ENCODE measurements around the gene ZNRF3. TPM values are rescaled to one million over a fixed set of nuclear protein-coding genes. Genes with fewer than 3 reads are reported as not detected.
A peak's percentile ranks its signal among the peaks of the same experiment; 100 is the strongest.

Gene ZNRF3
- total RNA-seq, 1 donor from 2014 or later, result 6.7 TPM

DNA sequence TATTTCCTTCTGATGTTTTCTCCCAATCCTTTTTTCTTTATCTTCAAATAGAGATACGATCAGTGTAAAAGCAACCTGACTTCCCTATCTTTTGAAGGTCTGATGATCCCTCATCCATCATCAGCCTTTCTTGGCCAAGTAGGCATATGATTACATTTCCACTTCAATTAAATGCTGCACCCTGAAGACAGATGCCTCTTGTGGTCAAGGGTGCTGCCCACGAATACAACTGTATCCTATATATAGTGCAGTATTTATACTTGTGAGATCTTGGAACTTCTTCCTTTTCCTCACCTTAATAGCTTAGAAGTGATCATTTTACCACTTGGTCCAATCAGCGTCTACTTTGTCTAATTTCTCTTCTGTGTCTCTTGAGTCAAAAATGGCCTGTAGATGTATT is 9.3 kb upstream of the ZNRF3 start:
- H3K4me3 Mint-ChIP-seq (ENCODE audit: unreplicated experiment), result no peak overlapping the region
- H3K36me3 Mint-ChIP-seq (ENCODE audit: low read depth), result no peaks in the 10 kb centered on the region
- no peaks in the 10 kb centered on the region for H3K27me3 Mint-ChIP-seq (ENCODE audit: low read depth)
- DNase-seq (ENCODE audit: low spot score), result no peak
- H3K27ac Mint-ChIP-seq (ENCODE audit: unreplicated experiment), result no peak overlapping the region
- no peaks in the 10 kb centered on the region for H3K9me3 Mint-ChIP-seq (ENCODE audit: low read depth)
- TF ChIP-seq, protein P1, sequence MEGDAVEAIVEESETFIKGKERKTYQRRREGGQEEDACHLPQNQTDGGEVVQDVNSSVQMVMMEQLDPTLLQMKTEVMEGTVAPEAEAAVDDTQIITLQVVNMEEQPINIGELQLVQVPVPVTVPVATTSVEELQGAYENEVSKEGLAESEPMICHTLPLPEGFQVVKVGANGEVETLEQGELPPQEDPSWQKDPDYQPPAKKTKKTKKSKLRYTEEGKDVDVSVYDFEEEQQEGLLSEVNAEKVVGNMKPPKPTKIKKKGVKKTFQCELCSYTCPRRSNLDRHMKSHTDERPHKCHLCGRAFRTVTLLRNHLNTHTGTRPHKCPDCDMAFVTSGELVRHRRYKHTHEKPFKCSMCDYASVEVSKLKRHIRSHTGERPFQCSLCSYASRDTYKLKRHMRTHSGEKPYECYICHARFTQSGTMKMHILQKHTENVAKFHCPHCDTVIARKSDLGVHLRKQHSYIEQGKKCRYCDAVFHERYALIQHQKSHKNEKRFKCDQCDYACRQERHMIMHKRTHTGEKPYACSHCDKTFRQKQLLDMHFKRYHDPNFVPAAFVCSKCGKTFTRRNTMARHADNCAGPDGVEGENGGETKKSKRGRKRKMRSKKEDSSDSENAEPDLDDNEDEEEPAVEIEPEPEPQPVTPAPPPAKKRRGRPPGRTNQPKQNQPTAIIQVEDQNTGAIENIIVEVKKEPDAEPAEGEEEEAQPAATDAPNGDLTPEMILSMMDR (IDR thresholded peaks at IDR 0.05), result no peak
- H3K4me1 Mint-ChIP-seq (ENCODE audit: low read depth), result peaks cover 5% of the 10 kb centered on the region

DNA sequence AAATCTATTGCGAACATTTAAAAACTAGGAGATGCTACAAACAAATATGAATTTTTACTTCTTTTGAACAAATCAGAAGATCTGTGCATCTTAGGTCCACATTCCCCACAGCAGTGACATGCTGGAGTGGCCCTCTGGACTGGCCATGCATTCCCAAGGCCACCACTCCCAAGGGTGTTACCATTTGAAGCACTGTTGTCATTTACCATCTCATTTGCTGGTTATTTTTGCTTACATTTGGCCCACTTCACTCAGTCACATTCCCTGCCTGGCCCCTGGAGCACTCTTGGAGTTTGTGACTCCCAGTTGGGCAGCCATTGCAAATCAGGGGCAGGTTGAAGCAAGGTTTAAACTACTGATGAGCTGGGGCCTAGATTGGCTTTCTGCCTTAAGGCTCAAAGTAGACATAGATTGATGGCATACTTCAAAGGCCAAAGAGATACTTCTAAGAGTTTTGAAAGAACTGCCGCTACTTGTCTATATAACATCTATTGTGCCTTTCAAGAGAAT is 8.5 kb upstream of the ZNRF3 start:
- TF ChIP-seq, protein P1 (IDR thresholded peaks at IDR 0.05), result no peak
- H3K36me3 Mint-ChIP-seq (ENCODE audit: low read depth), result no peaks in the 10 kb centered on the region
- H3K9me3 Mint-ChIP-seq (ENCODE audit: low read depth), result no peaks in the 10 kb centered on the region
- no peak overlapping the region for H3K4me3 Mint-ChIP-seq (ENCODE audit: unreplicated experiment)
- peaks cover 5% of the 10 kb centered on the region for H3K4me1 Mint-ChIP-seq (ENCODE audit: low read depth)
- no peaks in the 10 kb centered on the region for H3K27me3 Mint-ChIP-seq (ENCODE audit: low read depth)
- no peak overlapping the region for H3K27ac Mint-ChIP-seq (ENCODE audit: unreplicated experiment)
- DNase-seq (ENCODE audit: low spot score), result no peak

DNA sequence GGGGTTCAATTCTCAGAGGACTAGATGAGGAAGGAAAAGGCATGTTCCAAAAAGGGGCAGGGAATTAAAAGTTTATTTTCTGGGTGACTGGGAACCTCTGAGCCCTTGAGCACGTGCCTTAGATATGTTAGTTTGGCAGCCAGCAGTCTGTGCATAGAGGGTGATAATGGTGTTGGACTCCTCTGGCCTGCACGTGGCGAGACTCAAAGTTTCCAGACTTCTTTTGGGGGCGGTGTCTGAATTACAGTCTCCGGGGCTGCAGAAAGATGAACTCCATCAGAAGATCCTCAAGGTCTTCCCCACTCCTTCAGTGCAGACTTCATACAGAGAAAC is 861 bp upstream of the ZNRF3 start:
- Mint-ChIP-seq H3K27ac (ENCODE audit: unreplicated experiment) (peak overlapping the region; percentile 80), H3K4me1 (ENCODE audit: low read depth) (peaks cover 23% of the 10 kb centered on the region), H3K27me3 (ENCODE audit: low read depth) (no peaks in the 10 kb centered on the region), H3K4me3 (ENCODE audit: unreplicated experiment) (peak overlapping the region; percentile 92), H3K9me3 (ENCODE audit: low read depth) (no peaks in the 10 kb centered on the region), H3K36me3 (ENCODE audit: low read depth) (no peaks in the 10 kb centered on the region)
- no peak for DNase-seq (ENCODE audit: low spot score)
- TF ChIP-seq, protein P1 (IDR thresholded peaks at IDR 0.05), result no peak

DNA sequence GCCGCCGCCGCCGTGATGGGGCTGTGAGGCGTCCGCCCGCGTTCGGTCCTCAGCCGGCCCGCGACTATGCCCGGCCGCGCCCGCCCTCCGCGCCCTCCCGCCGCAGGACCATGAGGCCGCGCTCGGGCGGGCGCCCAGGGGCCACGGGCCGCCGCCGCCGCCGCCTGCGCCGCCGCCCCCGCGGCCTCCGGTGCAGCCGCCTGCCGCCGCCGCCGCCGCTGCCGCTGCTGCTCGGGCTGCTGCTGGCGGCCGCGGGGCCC is 215 bp downstream of the ZNRF3 start:
- Mint-ChIP-seq H3K27ac (ENCODE audit: unreplicated experiment) (no peak overlapping the region), H3K36me3 (ENCODE audit: low read depth) (no peaks in the 10 kb centered on the region), H3K4me3 (ENCODE audit: unreplicated experiment) (peak overlapping the region; percentile 92), H3K9me3 (ENCODE audit: low read depth) (no peaks in the 10 kb centered on the region), H3K27me3 (ENCODE audit: low read depth) (no peaks in the 10 kb centered on the region), H3K4me1 (ENCODE audit: low read depth) (peaks cover 19% of the 10 kb centered on the region)
- peak; percentile 63 for DNase-seq (ENCODE audit: low spot score)
- TF ChIP-seq, protein P1 (IDR thresholded peaks at IDR 0.05), result no peak

DNA sequence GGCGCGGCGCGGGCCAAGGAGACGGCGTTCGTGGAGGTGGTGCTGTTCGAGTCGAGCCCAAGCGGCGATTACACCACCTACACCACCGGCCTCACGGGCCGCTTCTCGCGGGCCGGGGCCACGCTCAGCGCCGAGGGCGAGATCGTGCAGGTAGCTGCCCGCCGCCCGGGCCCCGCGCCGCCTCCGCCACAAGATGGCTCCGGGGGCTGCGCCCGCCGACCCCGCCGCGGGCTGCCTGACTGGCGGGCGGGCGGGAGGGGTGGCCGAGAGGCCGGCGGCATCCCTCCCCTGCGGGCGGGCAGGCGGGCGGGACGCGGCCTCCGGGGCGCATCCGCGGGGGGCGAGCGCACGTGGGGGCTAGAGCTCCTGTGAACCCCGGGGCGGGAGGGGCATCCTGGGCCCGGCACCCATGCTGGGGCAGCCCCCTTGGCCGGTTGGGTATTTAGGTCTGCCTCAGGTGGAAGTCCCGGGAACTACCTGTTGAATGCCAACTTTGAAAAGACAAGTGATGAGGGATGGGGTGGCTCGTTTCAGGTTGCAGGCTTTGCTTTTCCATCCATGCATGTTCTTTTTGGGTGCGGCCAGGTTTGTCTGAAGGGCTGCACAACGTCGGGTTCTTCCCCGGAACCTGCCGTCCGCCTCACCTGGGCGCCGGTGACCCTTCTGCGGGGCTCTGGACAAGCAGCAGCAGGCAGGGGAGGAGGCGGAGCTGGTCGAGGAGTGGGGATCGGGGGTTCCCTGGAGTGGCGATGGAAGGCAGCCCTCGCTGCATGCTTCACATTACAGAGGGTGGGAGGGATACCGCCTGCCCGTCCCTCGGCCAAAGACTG is 760 bp downstream of the ZNRF3 start:
- H3K9me3 Mint-ChIP-seq (ENCODE audit: low read depth), result no peaks in the 10 kb centered on the region
- no peak overlapping the region for H3K27ac Mint-ChIP-seq (ENCODE audit: unreplicated experiment)
- peak overlapping the region; percentile 73 for H3K4me3 Mint-ChIP-seq (ENCODE audit: unreplicated experiment)
- H3K4me1 Mint-ChIP-seq (ENCODE audit: low read depth), result peaks cover 18% of the 10 kb centered on the region
- no peaks in the 10 kb centered on the region for H3K27me3 Mint-ChIP-seq (ENCODE audit: low read depth)
- peak; percentile 81 for DNase-seq (ENCODE audit: low spot score)
- H3K36me3 Mint-ChIP-seq (ENCODE audit: low read depth), result no peaks in the 10 kb centered on the region
- TF ChIP-seq, protein P1 (IDR thresholded peaks at IDR 0.05), result peak; percentile 38

Data from chondrocyte (in vitro differentiated cells).